Activated CD4-positive, alpha-beta memory T cell treated with anti-CD3 and anti-CD28 coated beads, Interleukin-2, amount 10 ng/mL, durations not matched to agents 7 days and 5 days (primary cell): ENCODE results near the gene GM2A. TPM values are rescaled to one million over a fixed set of nuclear protein-coding genes. Genes with fewer than 3 reads are reported as not detected.

ENCODE experiments used
- CTCF ChIA-PET: fragments of 350-600 bp; sonication (Branson Sonifier 250); formaldehyde crosslinking; loops from one replicate; lab custom pipeline; 2021; ENCODE audit warnings: antibody characterized with exemption, inconsistent platforms; lab: Charles Lee
- POLR2A ChIA-PET: fragments of 350-600 bp; sonication (Branson Sonifier 250); formaldehyde crosslinking; loops from one replicate; lab custom pipeline; 2021; ENCODE audit warnings: antibody characterized with exemption; lab: Charles Lee
- DNase-seq: peaks from one replicate; pipeline ENCODE4 v3.0.0-alpha.2; 2020
- H3K27ac Mint-ChIP-seq: one replicate; pipeline ENCODE4 v1.8.0; 2021; ENCODE audit warnings: mild to moderate bottlenecking, mixed read lengths
- H3K27me3 Mint-ChIP-seq: one replicate; pipeline ENCODE4 v1.8.0; 2021; ENCODE audit warnings: mixed read lengths
- H3K36me3 Mint-ChIP-seq: one replicate; pipeline ENCODE4 v1.8.0; 2021; ENCODE audit warnings: low read depth, mixed read lengths
- H3K4me1 Mint-ChIP-seq: one replicate; pipeline ENCODE4 v1.8.0; 2021; ENCODE audit warnings: mixed read lengths
- H3K4me3 Mint-ChIP-seq: one replicate; pipeline ENCODE4 v1.8.0; 2021; ENCODE audit warnings: mild to moderate bottlenecking, mixed read lengths
- H3K9me3 Mint-ChIP-seq: one replicate; pipeline ENCODE4 v1.8.0; 2021; ENCODE audit warnings: mixed read lengths
- total RNA-seq, 2 experiments: library from RNA; stranded (reverse); gene quantifications; one replicate each; pipeline ENCODE4 v1.2.3, GENCODE V29; 2021

The GM2A gene
- total RNA-seq, 2 experiments from 2014 or later: 22.4 to 24.5 TPM

- POLR2A ChIA-PET: no interaction called here
- CTCF ChIA-PET: interaction anchor here (1.8 kb wide), 2 partner anchors 11 to 36 kb away, joined by 4 to 6 read pairs; no protein-coding TSS in a partner anchor
- no peak overlapping the region for H3K4me3 Mint-ChIP-seq
- no peak overlapping the region for H3K27ac Mint-ChIP-seq
- no peaks in the 10 kb centered on the region for H3K9me3 Mint-ChIP-seq
- H3K36me3 Mint-ChIP-seq: no peaks in the 10 kb centered on the region
- no peak for DNase-seq
- H3K27me3 Mint-ChIP-seq: peaks cover 2% of the 10 kb centered on the region
- no peaks in the 10 kb centered on the region for H3K4me1 Mint-ChIP-seq
These were observed 27.5 kb downstream of the GM2A start for GRCh38 chr5:151280443-151280842.

GRCh38 chr5:151281001-151281639 lies 28.1 kb downstream of the GM2A start:
- H3K27me3 Mint-ChIP-seq: peaks cover under 1% of the 10 kb centered on the region
- ChIA-PET CTCF (interaction anchor here (1.8 kb wide), 1 partner anchor 11 kb away, joined by 6 read pairs; no protein-coding TSS in a partner anchor), POLR2A (no interaction called here)
- H3K36me3 Mint-ChIP-seq: no peaks in the 10 kb centered on the region
- no peaks in the 10 kb centered on the region for H3K4me1 Mint-ChIP-seq
- H3K9me3 Mint-ChIP-seq: no peaks in the 10 kb centered on the region
- DNase-seq: no peak
- no peak overlapping the region for H3K27ac Mint-ChIP-seq
- no peak overlapping the region for H3K4me3 Mint-ChIP-seq

DNA sequence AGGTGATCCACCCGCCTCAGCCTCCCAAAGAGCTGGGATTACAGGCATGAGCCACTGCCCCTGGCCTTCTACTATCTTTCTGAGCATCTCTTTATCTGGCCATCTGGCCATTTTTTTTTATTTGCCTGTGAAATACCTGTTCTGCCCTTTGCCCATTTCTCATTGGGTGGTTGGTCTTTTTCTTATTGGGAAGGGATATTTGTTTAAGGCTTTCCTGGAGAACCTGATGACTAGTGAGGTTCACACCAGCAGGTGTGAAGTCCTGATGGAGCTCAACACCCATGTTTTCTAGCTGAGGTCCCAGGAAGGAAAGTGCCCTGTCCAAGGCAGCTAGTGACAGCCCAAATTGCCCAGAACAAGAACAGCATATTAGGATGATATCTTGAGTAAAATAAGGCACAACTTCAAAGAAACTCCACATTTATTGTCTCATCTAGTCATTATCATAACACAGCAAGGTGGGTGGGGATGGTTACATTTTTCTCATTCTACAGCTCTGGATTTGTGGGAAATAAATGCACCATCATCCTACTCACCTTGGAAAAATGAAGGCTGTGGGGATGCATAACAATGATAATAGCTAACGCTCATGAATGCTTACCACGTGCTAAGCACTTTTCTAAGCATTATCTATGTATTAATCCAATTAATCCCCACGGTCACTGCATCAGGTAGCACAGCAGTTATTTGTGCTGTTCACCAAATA lies 30.3 kb downstream of the GM2A start:
- POLR2A ChIA-PET: interaction anchor here (1.4 kb wide), 1 partner anchor 70 kb away, joined by 4 read pairs; no protein-coding TSS in a partner anchor
- Mint-ChIP-seq H3K4me1 (peaks cover 1% of the 10 kb centered on the region), H3K36me3 (no peaks in the 10 kb centered on the region), H3K9me3 (no peaks in the 10 kb centered on the region), H3K4me3 (no peak overlapping the region), H3K27ac (no peak overlapping the region), H3K27me3 (no peaks in the 10 kb centered on the region)
- DNase-seq: no peak
- CTCF ChIA-PET: interaction anchor here (1.3 to 1.5 kb wide), 2 partner anchors 8 to 33 kb away, joined by 5 to 7 read pairs; no protein-coding TSS in a partner anchor

- H3K9me3 Mint-ChIP-seq: no peaks in the 10 kb centered on the region
- peaks cover 2% of the 10 kb centered on the region for H3K4me1 Mint-ChIP-seq
- no peaks in the 10 kb centered on the region for H3K27me3 Mint-ChIP-seq
- no peak overlapping the region for H3K4me3 Mint-ChIP-seq
- no peak overlapping the region for H3K27ac Mint-ChIP-seq
- no peak for DNase-seq
- CTCF ChIA-PET: interaction anchor here (1.3 kb wide), 1 partner anchor 9 kb away, joined by 5 read pairs; no protein-coding TSS in a partner anchor
- H3K36me3 Mint-ChIP-seq: no peaks in the 10 kb centered on the region
- POLR2A ChIA-PET: no interaction called here
These were observed 31.5 kb downstream of the GM2A start for GRCh38 chr5:151284392-151284967.

GRCh38 chr5:151285683-151286082 lies 32.7 kb downstream of the GM2A start:
- Mint-ChIP-seq H3K9me3 (no peaks in the 10 kb centered on the region), H3K36me3 (no peaks in the 10 kb centered on the region), H3K27me3 (no peaks in the 10 kb centered on the region), H3K27ac (no peak overlapping the region), H3K4me3 (no peak overlapping the region), H3K4me1 (peaks cover 2% of the 10 kb centered on the region)
- ChIA-PET POLR2A (no interaction called here), CTCF (no interaction called here)
- no peak for DNase-seq

DNA sequence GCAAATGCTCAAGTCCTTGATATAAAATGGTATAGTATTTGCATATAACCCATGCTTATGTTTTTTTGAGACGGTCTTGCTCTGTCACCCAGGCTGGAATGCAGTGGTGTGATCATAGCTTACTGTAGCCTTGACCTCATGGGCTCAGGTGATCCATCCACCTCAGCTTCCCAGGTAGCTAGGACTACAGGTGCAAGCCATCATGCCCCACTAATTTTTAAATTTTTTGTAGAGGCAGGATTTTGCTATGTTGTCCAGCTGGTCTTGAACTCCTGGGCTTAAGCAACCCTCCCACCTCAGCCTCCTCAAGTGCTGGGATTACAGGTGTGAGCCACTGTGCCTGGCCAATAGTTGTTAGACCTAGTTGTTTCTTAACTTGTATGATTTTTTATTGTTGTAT lies 33.3 kb downstream of the GM2A start:
- DNase-seq: no peak
- Mint-ChIP-seq H3K36me3 (no peaks in the 10 kb centered on the region), H3K27ac (no peak overlapping the region), H3K9me3 (no peaks in the 10 kb centered on the region), H3K4me1 (peaks cover 2% of the 10 kb centered on the region), H3K27me3 (no peaks in the 10 kb centered on the region), H3K4me3 (no peak overlapping the region)
- POLR2A ChIA-PET: no interaction called here
- CTCF ChIA-PET: no interaction called here

DNA sequence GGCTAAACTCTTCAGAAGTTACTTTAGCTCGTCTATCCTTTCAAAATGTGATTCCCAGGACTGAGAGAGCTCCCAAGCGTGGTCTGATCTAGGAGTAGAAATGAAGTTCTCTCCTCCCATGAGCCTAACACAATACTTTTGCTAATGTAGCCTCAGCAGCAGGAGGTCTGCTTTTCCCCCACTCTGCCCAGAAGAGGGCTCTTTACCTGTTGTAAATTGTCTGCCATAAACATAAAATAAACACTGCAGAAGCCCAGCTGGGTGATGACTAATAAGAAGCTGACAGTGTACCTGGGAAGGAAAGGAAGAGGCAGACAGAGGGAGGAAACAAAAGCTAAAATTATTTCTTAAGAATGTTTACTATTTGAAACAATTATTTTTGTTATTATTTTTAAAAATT lies 35.2 kb downstream of the GM2A start:
- CTCF ChIA-PET: interaction anchor here (0.6 to 1.5 kb wide), 4 partner anchors 14 to 363 kb away, joined by 3 to 4 read pairs (median 3); no protein-coding TSS in a partner anchor
- Mint-ChIP-seq H3K27me3 (no peaks in the 10 kb centered on the region), H3K36me3 (no peaks in the 10 kb centered on the region), H3K27ac (no peak overlapping the region), H3K4me1 (peaks cover 2% of the 10 kb centered on the region), H3K9me3 (no peaks in the 10 kb centered on the region), H3K4me3 (no peak overlapping the region)
- POLR2A ChIA-PET: interaction anchor here (0.9 kb wide), 1 partner anchor 64 kb away, joined by 3 read pairs; the partner anchor contains the start of gene CCDC69
- no peak for DNase-seq

DNA sequence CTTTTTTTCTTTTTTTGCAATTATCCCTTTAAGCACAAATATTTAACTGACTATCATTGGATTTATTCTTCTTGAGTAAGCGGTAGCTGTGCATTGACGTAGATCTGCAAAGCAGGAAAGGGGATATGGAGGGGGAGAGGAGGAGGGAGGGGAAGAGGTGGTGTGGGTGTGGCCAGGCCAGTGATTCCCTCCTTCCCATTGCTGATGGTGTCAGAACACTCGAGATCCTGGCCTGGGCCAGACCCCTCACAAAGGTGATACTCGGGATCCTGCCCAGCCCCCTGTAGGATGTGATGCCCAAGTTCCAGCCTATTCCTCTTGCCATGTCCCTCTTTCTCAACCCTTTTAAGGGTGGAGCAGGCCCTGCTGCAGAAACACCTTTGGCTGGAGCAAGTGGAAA lies 40.6 kb downstream of the GM2A start:
- no peak for DNase-seq

GRCh38 chr5:151295138-151295537 lies 42.2 kb downstream of the GM2A start:
- no peaks in the 10 kb centered on the region for H3K36me3 Mint-ChIP-seq
- no peak overlapping the region for H3K27ac Mint-ChIP-seq
- peaks cover 7% of the 10 kb centered on the region for H3K27me3 Mint-ChIP-seq
- ChIA-PET POLR2A (no interaction called here), CTCF (interaction anchor here (1.9 kb wide), 1 partner anchor 21 kb away, joined by 5 read pairs; no protein-coding TSS in a partner anchor)
- no peak overlapping the region for H3K4me3 Mint-ChIP-seq
- H3K9me3 Mint-ChIP-seq: no peaks in the 10 kb centered on the region
- H3K4me1 Mint-ChIP-seq: peaks cover 10% of the 10 kb centered on the region
- DNase-seq: no peak

More for the DNA sequence above, 40.6 kb downstream of the GM2A start:
- POLR2A ChIA-PET: no interaction called here
- Mint-ChIP-seq H3K36me3 (no peaks in the 10 kb centered on the region), H3K9me3 (no peaks in the 10 kb centered on the region), H3K4me3 (no peak overlapping the region), H3K4me1 (peaks cover 10% of the 10 kb centered on the region), H3K27me3 (peaks cover 2% of the 10 kb centered on the region), H3K27ac (no peak overlapping the region)
- CTCF ChIA-PET: no interaction called here

- POLR2A ChIA-PET: no interaction called here
- Mint-ChIP-seq H3K9me3 (no peaks in the 10 kb centered on the region), H3K4me3 (no peak overlapping the region), H3K36me3 (no peaks in the 10 kb centered on the region), H3K4me1 (peaks cover 10% of the 10 kb centered on the region), H3K27me3 (peaks cover 7% of the 10 kb centered on the region), H3K27ac (no peak overlapping the region)
- no peak for DNase-seq
- CTCF ChIA-PET: interaction anchor here (1.9 kb wide), 1 partner anchor 20 kb away, joined by 5 read pairs; no protein-coding TSS in a partner anchor
These were observed 42.9 kb downstream of the GM2A start for GRCh38 chr5:151295791-151296477.

- H3K4me1 Mint-ChIP-seq: peaks cover 10% of the 10 kb centered on the region
- POLR2A ChIA-PET: no interaction called here
- CTCF ChIA-PET: interaction anchor here (0.6 to 1.9 kb wide), 2 partner anchors 20 to 147 kb away, joined by 3 to 5 read pairs; no protein-coding TSS in a partner anchor
- DNase-seq: no peak
- no peaks in the 10 kb centered on the region for H3K9me3 Mint-ChIP-seq
- H3K4me3 Mint-ChIP-seq: no peak overlapping the region
- no peaks in the 10 kb centered on the region for H3K36me3 Mint-ChIP-seq
- H3K27ac Mint-ChIP-seq: no peak overlapping the region
- H3K27me3 Mint-ChIP-seq: peaks cover 7% of the 10 kb centered on the region
These were observed 43.5 kb downstream of the GM2A start for GRCh38 chr5:151296478-151296830.

DNA sequence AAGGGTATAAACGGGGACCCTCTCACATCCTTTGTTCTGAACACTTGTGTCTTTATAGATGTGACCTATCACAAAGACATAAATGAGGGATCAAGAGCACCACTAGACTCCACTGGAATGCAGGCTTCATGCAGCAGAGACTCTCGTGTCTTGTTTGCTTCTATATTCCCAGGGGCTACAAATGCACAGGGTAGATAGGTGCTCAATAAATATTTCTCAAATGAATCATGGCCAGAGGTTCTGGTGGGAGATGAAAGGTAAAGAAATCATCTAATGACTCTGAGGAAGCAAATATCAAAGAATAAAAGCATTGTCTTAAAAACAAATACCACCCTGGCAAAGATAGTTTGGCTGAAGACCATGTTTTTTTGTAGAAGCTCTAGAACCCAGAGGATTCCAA lies 44.0 kb downstream of the GM2A start:
- ChIA-PET POLR2A (no interaction called here), CTCF (interaction anchor here (0.6 to 1.9 kb wide), 2 partner anchors 19 to 148 kb away, joined by 3 to 5 read pairs; no protein-coding TSS in a partner anchor)
- Mint-ChIP-seq H3K27ac (no peak overlapping the region), H3K4me1 (peaks cover 10% of the 10 kb centered on the region), H3K27me3 (peaks cover 8% of the 10 kb centered on the region), H3K36me3 (no peaks in the 10 kb centered on the region), H3K9me3 (no peaks in the 10 kb centered on the region), H3K4me3 (no peak overlapping the region)
- no peak for DNase-seq
